Activated T-cell treated with anti-CD3 and anti-CD28 coated beads for 1 hour (primary cell): ENCODE data around the gene KLHDC8A.
"Not testable (repeated sequence)": the region's sequence is repeated elsewhere in the genome, so short reads cannot be mapped to it uniquely, and the experiment has no call there.

Source experiments
- DNase-seq: peaks from one replicate; pipeline ENCODE4 v3.0.0-alpha.2; 2020; ENCODE audit warnings: low read depth

Gene KLHDC8A

GRCh38 chr1:205371871-205372660 lies 15.3 kb upstream of the KLHDC8A start:
- no peak for DNase-seq

GRCh38 chr1:205370780-205371179 lies 14.1 kb upstream of the KLHDC8A start:
- DNase-seq, result no peak

GRCh38 chr1:205369701-205370123 lies 13.0 kb upstream of the KLHDC8A start:
- DNase-seq, result no peak

- no peak for DNase-seq
Observed at GRCh38 chr1:205368478-205368877, 11.8 kb upstream of the KLHDC8A start.

GRCh38 chr1:205365945-205366463 lies 9.3 kb upstream of the KLHDC8A start:
- DNase-seq, result no peak

GRCh38 chr1:205365086-205365485 lies 8.4 kb upstream of the KLHDC8A start:
- not testable (repeated sequence) for DNase-seq

- DNase-seq, result no peak
Observed at GRCh38 chr1:205360891-205361290, 4.2 kb upstream of the KLHDC8A start.

GRCh38 chr1:205359771-205360565 lies 3.2 kb upstream of the KLHDC8A start:
- DNase-seq, result no peak

GRCh38 chr1:205358579-205358978 lies 1.9 kb upstream of the KLHDC8A start:
- no peak for DNase-seq

GRCh38 chr1:205357567-205357966 lies 845 bp upstream of the KLHDC8A start:
- DNase-seq, result no peak

- no peak for DNase-seq
Observed at GRCh38 chr1:205355075-205355453, 1.7 kb downstream of the KLHDC8A start.

- DNase-seq, result peak; percentile 57
Observed at GRCh38 chr1:205354259-205355074, 2.3 kb downstream of the KLHDC8A start.

GRCh38 chr1:205353612-205354011 lies 3.1 kb downstream of the KLHDC8A start:
- no peak for DNase-seq

- no peak for DNase-seq
Observed at GRCh38 chr1:205353191-205353590, 3.5 kb downstream of the KLHDC8A start.

GRCh38 chr1:205351984-205352713 lies 4.6 kb downstream of the KLHDC8A start:
- no peak for DNase-seq

- no peak for DNase-seq
Observed at GRCh38 chr1:205350691-205351141, 6.0 kb downstream of the KLHDC8A start.

GRCh38 chr1:205350124-205350523 lies 6.6 kb downstream of the KLHDC8A start:
- DNase-seq, result no peak

GRCh38 chr1:205348554-205349487 lies 7.9 kb downstream of the KLHDC8A start:
- no peak for DNase-seq

GRCh38 chr1:205346956-205347574 lies 9.7 kb downstream of the KLHDC8A start:
- DNase-seq, result no peak

GRCh38 chr1:205345761-205346160 lies 11.0 kb downstream of the KLHDC8A start:
- DNase-seq, result no peak
